Astrocyte (in vitro differentiated cells and primary cell): Measurements from ENCODE around the gene CORT. TPM values are rescaled to one million over a fixed set of nuclear protein-coding genes. Genes with fewer than 3 reads are reported as not detected.
A peak's percentile ranks its signal among the peaks of the same experiment; 100 is the strongest.

ENCODE experiments used
- DNase-seq: peaks from one replicate; pipeline ENCODE4 v3.0.0-alpha.2; 2010; ENCODE audit warnings: low read depth
- FAIRE-seq: peaks from 2 replicates; lab custom pipeline; 2011; peaks lifted over from hg19 to GRCh38; lab: Jason Lieb, UNC
- H2AFZ ChIP-seq: 2 replicates; pipeline ENCODE4 v1.6.0; 2012; ENCODE audit warnings: low read depth, low read length, inconsistent platforms
- H3K27ac ChIP-seq: 2 replicates; pipeline ENCODE4 v1.5.1; 2011; ENCODE audit warnings: low read depth, low read length, inconsistent platforms
- H3K27me3 ChIP-seq: 2 replicates; pipeline ENCODE4 v1.6.0; 2011; ENCODE audit warnings: low read length, inconsistent platforms; ENCODE audit not compliant: insufficient read depth
- H3K36me3 ChIP-seq: 2 replicates; pipeline ENCODE4 v1.5.1; 2011; ENCODE audit warnings: low read length, inconsistent platforms; ENCODE audit not compliant: insufficient read depth
- H3K4me1 ChIP-seq: 2 replicates; pipeline ENCODE4 v1.5.1; 2011; ENCODE audit warnings: low read length, inconsistent platforms; ENCODE audit not compliant: insufficient read depth
- H3K4me2 ChIP-seq: 2 replicates; pipeline ENCODE4 v1.6.0; 2012; ENCODE audit warnings: low read length, inconsistent platforms
- H3K4me3 ChIP-seq: 2 replicates; pipeline ENCODE4 v1.5.1; 2011; ENCODE audit warnings: low read depth, mild to moderate bottlenecking, low read length, inconsistent platforms; ENCODE audit not compliant: insufficient read depth
- H3K79me2 ChIP-seq: 2 replicates; pipeline ENCODE4 v1.6.0; 2012; ENCODE audit warnings: mild to moderate bottlenecking, low read length, inconsistent platforms; ENCODE audit not compliant: insufficient read depth
- H3K9ac ChIP-seq: 2 replicates; pipeline ENCODE4 v1.6.0; 2012; ENCODE audit warnings: mild to moderate bottlenecking, low read length, inconsistent platforms
- H3K9me3 ChIP-seq: 2 replicates; pipeline ENCODE4 v1.5.1; 2012; ENCODE audit warnings: low read depth, mild to moderate bottlenecking, low read length, inconsistent platforms; ENCODE audit not compliant: insufficient read depth
- H4K20me1 ChIP-seq: 2 replicates; pipeline ENCODE4 v1.6.0; 2012; ENCODE audit warnings: low read length, inconsistent platforms; ENCODE audit not compliant: insufficient read depth
- H3K27ac Mint-ChIP-seq: one replicate; pipeline ENCODE4 v1.8.0; 2021; ENCODE audit warnings: mild to moderate bottlenecking, mixed read lengths; ENCODE audit not compliant: unreplicated experiment
- H3K27me3 Mint-ChIP-seq: one replicate; pipeline ENCODE4 v1.8.0; 2021; ENCODE audit warnings: low read depth, mixed read lengths; ENCODE audit not compliant: unreplicated experiment
- H3K36me3 Mint-ChIP-seq: one replicate; pipeline ENCODE4 v1.8.0; 2021; ENCODE audit warnings: low read depth, mixed read lengths; ENCODE audit not compliant: unreplicated experiment
- H3K4me1 Mint-ChIP-seq: one replicate; pipeline ENCODE4 v1.8.0; 2021; ENCODE audit warnings: low read depth, mixed read lengths; ENCODE audit not compliant: unreplicated experiment
- H3K4me3 Mint-ChIP-seq: one replicate; pipeline ENCODE4 v1.8.0; 2021; ENCODE audit warnings: mild to moderate bottlenecking, moderate library complexity, mixed read lengths; ENCODE audit not compliant: unreplicated experiment
- H3K9me3 Mint-ChIP-seq: one replicate; pipeline ENCODE4 v1.8.0; 2021; ENCODE audit warnings: mild to moderate bottlenecking, mixed read lengths; ENCODE audit not compliant: unreplicated experiment
- EZH2 ChIP-seq: IDR thresholded peaks from 2 replicates; pipeline ENCODE4 v1.6.1; 2012; ENCODE audit warnings: mild to moderate bottlenecking, low read length, inconsistent platforms; ENCODE audit not compliant: insufficient read depth
- total RNA-seq: library from RNA; stranded (reverse); gene quantifications from 2 replicates; pipeline ENCODE4 v1.2.1, GENCODE V29; 2021
- TF ChIP-seq, protein P1 (sequence below): IDR thresholded peaks from 2 replicates; pipeline ENCODE4 v1.5.1; 2011; ENCODE audit warnings: low read depth, mild to moderate bottlenecking, inconsistent platforms, low read length, moderate library complexity; ENCODE audit not compliant: insufficient read depth

CORT gene
- total RNA-seq, 1 donor from 2014 or later: 0.23 TPM

DNA sequence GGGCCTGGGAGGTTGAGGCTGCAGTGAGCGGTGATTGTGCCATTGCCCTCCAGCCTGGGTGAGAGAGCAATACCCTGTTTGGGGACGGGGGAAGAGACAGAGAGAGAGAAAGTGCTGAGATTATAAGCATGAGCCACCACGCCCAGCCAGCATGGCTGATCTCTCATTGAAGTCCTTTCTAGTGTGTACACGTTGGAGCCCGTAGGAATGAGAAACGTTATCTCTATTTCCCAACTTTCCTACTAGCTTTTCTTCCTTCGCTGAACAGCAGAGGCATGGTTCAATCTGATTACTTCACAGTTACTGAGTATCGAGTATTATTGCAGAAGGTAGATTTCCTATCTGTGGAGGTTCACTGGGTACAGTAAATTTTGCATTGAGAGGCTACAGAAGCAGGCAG, 29.5 kb downstream of the CORT start:
- Histone ChIP-seq H3K9me3 (no peaks in the 10 kb centered on the region), H3K4me2 (no peak overlapping the region), H3K36me3 (no peaks in the 10 kb centered on the region), H3K79me2 (peaks cover 86% of the 10 kb centered on the region), H3K4me3 (no peak overlapping the region), H2AFZ (no peak overlapping the region), H3K9ac (no peak overlapping the region), H3K4me1 (peaks cover 6% of the 10 kb centered on the region), H3K27me3 (no peaks in the 10 kb centered on the region), H4K20me1 (peaks cover 37% of the 10 kb centered on the region), H3K27ac (no peak overlapping the region)
- Mint-ChIP-seq H3K4me1 (peaks cover 8% of the 10 kb centered on the region), H3K9me3 (no peaks in the 10 kb centered on the region), H3K27me3 (no peaks in the 10 kb centered on the region), H3K4me3 (no peak overlapping the region), H3K27ac (no peak overlapping the region), H3K36me3 (peaks cover 1% of the 10 kb centered on the region)
- no peak for DNase-seq
- TF ChIP-seq, protein P1, sequence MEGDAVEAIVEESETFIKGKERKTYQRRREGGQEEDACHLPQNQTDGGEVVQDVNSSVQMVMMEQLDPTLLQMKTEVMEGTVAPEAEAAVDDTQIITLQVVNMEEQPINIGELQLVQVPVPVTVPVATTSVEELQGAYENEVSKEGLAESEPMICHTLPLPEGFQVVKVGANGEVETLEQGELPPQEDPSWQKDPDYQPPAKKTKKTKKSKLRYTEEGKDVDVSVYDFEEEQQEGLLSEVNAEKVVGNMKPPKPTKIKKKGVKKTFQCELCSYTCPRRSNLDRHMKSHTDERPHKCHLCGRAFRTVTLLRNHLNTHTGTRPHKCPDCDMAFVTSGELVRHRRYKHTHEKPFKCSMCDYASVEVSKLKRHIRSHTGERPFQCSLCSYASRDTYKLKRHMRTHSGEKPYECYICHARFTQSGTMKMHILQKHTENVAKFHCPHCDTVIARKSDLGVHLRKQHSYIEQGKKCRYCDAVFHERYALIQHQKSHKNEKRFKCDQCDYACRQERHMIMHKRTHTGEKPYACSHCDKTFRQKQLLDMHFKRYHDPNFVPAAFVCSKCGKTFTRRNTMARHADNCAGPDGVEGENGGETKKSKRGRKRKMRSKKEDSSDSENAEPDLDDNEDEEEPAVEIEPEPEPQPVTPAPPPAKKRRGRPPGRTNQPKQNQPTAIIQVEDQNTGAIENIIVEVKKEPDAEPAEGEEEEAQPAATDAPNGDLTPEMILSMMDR: no peak
- TF ChIP-seq EZH2: no peak
- no peak for FAIRE-seq

- Mint-ChIP-seq H3K27ac (no peak overlapping the region), H3K9me3 (no peaks in the 10 kb centered on the region), H3K4me1 (peaks cover 8% of the 10 kb centered on the region), H3K4me3 (no peak overlapping the region), H3K36me3 (peaks cover 1% of the 10 kb centered on the region), H3K27me3 (no peaks in the 10 kb centered on the region)
- Histone ChIP-seq H3K27me3 (no peaks in the 10 kb centered on the region), H3K27ac (no peak overlapping the region), H3K4me2 (no peak overlapping the region), H2AFZ (no peak overlapping the region), H3K9me3 (no peaks in the 10 kb centered on the region), H3K79me2 (peaks cover 93% of the 10 kb centered on the region), H4K20me1 (peaks cover 48% of the 10 kb centered on the region), H3K4me1 (peaks cover 3% of the 10 kb centered on the region), H3K4me3 (no peak overlapping the region), H3K36me3 (no peaks in the 10 kb centered on the region), H3K9ac (no peak overlapping the region)
- DNase-seq (no peak), FAIRE-seq (no peak)
- TF ChIP-seq, protein P1: no peak
- no peak for TF ChIP-seq EZH2
These were observed 30.8 kb downstream of the CORT start for GRCh38 chr1:10480614-10481013.

DNA sequence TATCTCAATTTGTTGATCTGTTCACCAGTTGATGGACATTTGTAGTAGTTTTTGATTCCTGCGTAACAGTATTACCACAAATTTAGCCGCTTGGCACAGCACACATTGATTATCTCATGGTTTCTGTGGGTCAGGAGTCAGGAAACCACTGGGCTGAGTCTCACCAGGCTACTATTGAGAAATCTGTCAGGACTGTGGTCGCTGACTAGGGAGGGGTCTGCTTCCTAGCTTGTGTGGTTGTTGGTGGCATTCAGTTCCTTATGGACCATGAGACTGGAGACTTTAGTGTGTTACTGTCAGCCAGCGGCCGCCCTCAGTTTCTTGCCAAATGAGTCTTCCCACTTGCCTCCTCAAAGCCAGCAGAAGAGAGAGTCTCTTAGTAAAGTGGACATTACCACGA, 34.7 kb downstream of the CORT start:
- Mint-ChIP-seq H3K27me3 (no peaks in the 10 kb centered on the region), H3K9me3 (no peaks in the 10 kb centered on the region), H3K4me3 (no peak overlapping the region), H3K27ac (no peak overlapping the region), H3K36me3 (peaks cover 1% of the 10 kb centered on the region), H3K4me1 (peaks cover under 1% of the 10 kb centered on the region)
- no peak overlapping the region for H3K4me2 ChIP-seq
- no peak overlapping the region for H3K4me3 ChIP-seq
- H2AFZ ChIP-seq: no peak overlapping the region
- H3K9ac ChIP-seq: no peak overlapping the region
- H3K36me3 ChIP-seq: no peaks in the 10 kb centered on the region
- H3K4me1 ChIP-seq: no peaks in the 10 kb centered on the region
- H3K27me3 ChIP-seq: no peaks in the 10 kb centered on the region
- H4K20me1 ChIP-seq: peaks cover 51% of the 10 kb centered on the region
- peaks cover 81% of the 10 kb centered on the region for H3K79me2 ChIP-seq
- no peaks in the 10 kb centered on the region for H3K9me3 ChIP-seq
- DNase-seq (peak; percentile 16), FAIRE-seq (no peak)
- H3K27ac ChIP-seq: no peak overlapping the region
- TF ChIP-seq EZH2: no peak
- TF ChIP-seq, protein P1: no peak
